Activated CD4-positive, CD25-positive, alpha-beta regulatory T cell treated with anti-CD3 and anti-CD28 coated beads, Interleukin-2, amount 50 U/mL, for 72 hours (primary cell): ENCODE data around the gene DCLRE1B.

Experiments
- DNase-seq: peaks from one replicate; pipeline ENCODE4 v3.0.0; 2021

The DCLRE1B gene

DNA sequence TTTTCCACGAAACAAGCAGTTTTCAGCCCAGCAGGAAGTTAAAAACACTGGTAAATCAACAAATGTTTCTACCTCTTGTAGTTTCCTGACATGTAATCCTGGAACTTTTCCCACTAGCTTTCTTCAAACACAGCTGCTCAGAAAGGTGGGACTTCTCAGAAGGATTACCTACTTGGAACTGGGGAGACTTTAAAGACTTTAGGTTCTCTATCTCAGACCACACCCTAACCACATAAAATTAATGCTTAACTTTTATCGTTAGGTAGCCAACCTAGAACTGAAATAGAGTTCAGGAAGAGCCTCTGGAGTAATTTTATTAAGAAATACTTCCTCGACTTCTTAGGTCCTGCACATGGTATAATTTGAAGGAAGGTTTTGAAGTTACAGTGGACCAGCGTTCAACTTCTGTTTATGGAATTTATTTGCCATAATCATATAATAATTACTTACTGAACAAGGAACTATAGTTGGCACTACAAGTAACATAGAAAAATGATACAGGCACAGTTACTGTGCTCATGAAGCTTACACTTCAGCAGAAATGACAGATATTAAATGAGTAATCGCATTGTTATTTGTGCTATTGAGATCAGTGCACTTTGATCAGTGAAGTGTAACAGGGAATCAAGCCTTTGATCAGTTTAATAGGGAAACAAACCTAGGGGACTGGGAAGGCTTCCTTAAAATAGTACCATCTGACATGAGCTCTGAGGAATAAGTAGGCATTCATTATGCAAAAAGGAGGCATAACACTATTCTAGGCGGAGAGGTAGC, 17.5 kb upstream of the DCLRE1B start, which contains the start of gene BCL2L15:
TSS of gene BCL2L15 (minus strand) at position 180 of the 774 bp plus-strand sequence. CDS start 206 bp downstream, outside the sequence.
- no peak for DNase-seq

DNA sequence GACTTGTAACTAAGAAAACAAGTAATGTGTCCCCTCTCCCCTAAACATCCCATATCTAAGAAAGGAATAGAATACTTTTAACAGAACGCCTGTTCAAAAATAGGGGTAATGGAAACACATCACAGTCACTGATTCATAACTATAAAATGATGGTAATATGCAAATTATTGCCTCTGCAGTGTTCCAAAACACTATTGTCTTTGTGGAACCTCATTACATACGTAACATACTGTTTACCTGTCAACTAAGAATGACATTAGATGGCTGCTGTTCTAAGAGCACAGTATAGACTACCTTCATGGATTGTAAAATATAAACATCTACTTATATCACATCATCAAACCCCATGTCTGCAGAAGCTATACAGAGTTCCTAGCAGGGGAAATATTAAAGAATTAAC, 14.3 kb upstream of the DCLRE1B start:
- DNase-seq: no peak

DNA sequence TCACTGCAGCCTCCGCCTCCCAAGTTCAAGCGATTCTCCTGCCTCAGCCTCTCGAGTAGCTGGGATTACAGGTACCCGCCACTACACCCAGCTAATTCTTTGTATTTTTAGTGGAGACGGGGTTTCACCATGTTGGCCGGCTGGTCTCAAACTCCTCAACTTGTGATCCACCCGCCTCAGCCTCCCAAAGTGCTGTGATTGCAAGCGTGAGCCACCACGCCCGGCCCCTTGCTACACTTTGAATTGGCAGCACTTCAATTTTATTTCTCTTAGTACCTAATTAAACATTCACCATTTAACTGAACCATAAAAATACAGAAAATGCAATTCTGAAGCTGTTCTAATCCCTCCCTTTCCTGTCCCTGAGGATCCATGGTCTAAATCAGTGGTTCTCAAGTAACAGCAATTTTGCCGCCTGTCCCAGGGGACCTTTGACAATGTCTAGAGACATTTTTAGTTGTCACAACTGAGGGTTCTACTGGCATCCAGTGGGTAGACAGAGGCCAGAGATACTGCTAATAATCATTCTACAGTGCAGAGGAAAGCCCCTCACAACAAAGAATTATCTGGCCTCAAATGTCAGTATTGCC, 13.4 kb upstream of the DCLRE1B start:
- DNase-seq: no peak

DNA sequence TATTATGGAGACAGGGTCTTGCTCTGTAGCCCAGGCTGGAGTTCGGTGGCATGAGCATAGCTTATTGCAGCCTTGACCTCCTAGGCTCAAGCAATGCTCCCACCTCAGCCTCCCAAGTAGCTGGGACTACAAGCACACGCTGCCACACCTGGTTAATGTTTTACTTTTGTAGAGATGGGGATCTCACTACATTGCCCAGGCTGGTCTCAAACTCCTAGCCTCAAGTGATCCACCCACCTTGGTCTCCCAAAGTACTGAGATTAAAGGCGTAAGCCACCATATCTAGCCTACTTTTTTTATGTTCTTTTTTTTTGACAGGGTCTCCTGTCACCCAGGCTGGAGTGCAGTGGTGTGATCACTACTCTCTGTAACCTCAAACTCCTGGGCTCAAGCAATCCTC, 11.9 kb upstream of the DCLRE1B start:
- no peak for DNase-seq

DNA sequence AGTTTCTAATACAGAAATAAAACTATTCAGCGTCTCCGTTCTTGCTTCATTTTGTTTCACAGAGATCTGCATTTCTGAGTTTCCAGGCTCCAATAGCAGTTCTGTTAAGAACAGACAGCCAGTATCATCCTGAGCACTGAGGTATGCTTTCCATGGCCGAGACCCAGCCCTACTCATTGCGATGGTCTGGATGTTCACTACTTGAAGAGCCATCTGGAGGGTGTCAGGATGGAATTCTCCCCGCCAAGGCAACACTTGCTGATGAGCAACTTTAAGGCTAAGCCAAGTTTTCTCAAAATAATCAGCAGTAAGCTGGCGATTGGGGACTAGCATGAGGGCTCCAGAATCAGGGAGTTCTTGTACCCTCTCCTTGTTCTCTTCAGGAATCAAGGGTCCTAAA, 10.0 kb upstream of the DCLRE1B start:
- DNase-seq: no peak

DNA sequence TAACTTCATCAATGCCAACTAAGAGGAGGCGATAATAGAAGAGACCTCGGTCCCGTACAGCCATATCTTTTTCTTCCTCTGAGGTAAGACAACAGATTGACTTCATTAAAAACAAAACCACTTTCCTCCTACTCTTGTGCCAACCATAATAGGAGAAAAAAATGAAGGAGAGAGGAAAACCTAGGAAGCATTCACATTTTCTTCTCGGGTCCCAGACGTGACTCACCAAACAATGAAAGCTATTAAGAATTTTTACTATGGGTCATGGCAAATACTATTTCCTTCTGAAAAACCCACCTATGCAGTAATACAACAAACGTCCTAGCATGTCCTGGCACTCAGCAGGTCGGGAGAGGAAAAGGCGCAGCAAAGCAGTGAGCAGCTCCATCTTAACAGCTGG, 9.2 kb upstream of the DCLRE1B start:
- no peak for DNase-seq

DNA sequence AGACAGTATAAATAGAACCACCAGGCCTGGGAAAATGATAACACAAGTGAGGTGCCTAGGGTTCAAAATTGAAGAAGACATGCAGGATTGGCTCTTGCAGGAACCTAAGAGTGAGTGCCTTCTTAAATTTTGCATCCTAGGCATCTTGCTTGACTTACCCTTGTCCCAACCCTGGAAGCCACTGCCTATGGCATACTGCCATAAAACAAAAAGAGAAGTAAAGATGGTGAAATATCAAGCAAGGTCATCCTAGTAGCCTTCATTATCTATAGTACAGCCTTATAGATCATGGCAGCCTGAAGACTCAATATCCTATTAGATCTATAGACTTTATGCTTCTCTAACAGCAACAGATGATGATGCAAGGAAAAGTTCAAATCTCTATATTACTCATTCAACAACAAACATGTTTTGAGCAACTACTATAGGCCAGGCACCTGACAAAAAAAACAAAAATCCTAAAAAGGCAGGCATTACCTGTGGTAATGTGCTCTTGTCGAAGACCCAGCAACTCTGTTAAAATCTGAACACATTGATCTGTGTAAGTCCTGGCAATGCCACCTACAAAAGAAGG, 6.8 kb upstream of the DCLRE1B start:
- DNase-seq: no peak

DNA sequence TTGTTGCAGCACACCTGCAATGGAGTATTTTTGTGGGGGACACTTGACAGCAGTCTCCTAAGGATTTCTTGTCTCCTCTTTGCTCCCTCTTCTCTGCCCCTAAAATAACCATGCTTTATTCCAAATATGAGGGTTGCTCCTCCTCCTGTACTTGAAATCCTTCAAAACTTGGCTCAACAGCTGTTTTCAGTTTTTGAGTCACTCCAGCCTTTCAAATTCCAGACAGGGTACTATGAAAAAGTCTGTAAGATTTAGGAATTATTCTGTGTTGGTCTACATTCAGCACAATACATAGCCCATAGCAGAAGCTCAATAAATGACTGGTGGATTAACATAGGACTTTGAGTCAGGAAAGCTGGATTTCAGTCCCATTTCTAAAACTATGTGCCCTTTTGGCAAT, 6.0 kb upstream of the DCLRE1B start:
- no peak for DNase-seq

DNA sequence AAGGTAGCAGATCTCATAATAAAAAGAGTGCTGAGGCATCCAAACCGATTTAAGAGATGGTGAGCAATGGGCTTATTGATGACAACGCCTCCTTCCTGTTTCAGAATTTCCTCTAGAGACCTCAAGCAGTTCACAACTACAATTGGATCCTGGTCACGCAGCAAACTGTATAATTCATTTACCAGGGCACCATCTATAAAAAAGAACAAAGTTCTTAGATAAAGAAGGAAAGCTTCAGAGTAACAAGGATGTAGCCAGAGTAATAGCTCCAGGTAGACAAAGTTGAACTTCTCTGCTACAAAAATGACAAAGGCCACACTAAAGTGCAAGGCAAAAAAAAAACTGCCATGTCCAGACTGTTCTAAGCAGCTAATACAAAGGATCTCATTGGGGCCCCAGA, 3.9 kb upstream of the DCLRE1B start:
- DNase-seq: no peak

DNA sequence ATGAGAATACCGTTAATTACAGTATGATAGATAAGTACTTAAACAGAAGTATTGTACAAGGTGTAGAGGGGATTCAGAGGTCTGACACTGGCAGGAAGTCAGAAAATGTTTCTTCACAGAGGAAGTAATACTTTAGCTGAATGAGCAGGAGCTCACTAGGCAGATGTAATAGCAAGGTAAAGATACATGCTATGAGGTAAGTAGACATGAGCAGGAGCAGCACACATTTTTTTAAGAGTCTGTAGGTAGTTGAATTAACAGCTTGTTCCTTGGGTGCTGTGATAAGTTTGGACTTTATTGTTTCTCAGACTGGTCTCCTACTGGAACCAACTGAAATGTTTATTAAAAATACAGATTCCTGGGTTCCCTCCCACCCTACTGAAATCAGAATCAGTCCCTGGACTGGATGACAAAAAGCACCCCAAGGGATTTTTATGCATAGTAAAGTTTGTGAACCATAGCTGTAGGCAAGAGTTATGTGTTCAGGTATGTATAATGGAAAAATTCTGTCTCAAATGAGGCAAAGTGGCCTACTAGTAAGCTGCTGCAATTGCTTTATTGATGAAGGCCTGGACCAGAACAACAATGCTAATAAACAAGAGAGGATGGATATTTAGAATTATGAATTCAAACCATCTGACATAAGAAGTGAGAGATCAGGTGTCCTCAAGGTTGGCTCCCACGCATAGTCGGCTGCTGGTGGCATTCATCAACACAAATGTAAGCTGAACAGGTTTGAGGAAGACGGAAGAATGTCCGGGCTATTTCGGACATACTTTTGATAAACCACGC, 1.4 kb upstream of the DCLRE1B start:
- DNase-seq: peak; percentile 32

DNA sequence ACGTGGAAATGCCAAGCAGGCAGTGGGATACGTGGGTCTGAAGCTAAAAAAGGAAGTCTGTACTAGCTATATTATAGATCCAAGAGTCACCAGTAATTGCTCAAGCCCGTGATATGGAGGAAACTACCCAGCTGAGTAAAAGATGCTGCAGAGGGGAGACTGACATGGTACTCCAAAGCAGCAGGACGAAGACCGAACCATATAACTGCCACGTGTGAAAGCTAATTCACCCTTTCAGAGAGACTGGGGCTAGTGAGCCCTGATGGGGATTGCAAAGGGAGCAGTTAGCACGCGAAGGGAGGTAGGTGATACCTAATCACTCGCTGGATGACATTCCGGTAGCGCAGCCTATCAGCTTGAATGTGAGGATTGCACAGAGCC, 843 bp upstream of the DCLRE1B start:
- no peak for DNase-seq

DNA sequence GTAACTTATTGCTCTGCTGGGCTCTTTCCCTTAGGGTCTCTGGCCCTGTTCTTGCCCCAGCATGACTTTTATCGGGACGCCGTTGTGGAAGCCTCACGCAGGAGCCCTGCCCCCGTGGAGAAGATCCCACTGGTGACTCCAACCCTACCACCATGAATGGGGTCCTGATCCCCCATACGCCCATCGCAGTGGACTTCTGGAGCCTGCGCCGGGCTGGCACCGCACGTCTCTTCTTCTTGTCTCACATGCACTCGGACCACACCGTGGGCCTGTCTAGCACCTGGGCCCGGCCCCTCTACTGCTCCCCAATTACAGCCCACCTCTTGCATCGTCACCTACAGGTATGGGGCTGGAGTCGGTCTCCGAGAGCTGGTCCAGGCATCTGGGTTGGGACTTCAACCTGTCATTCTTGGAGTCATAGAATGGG, 322 bp downstream of the DCLRE1B start:
- no peak for DNase-seq

DNA sequence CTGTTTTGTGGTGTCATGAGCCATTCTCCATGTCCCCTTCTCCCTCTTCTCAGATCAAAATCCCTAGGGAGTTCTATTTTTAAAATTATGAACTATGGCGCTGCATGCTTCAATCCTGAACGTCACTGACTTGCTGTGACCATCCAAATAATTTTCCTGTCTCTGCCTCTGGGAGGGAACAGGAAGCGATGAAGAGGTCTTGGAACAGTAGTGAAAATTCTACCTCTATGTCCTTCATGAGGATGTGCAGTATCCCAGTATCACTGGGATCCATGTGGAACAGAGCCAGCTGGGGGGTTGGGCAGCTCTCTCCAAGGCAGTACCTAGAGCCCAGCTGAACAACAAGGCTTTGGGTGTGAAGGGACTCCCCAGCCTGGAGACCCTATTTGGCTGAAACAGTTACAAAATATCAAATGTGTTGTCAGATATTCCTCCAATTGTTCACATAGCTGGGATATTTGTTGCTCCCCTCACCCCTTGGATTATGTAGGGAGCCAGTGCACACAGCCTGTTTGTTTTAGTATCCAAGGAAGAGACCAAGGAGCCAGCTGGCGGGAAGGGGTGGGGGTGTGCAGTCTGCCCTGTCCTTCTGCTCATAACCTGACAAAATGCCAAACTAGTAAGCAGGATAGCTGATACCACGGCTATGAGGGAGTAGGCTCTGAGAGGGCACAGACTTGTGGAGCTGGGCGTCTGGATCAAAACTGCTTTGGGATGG, 7.6 kb downstream of the DCLRE1B start:
- DNase-seq: no peak

DNA sequence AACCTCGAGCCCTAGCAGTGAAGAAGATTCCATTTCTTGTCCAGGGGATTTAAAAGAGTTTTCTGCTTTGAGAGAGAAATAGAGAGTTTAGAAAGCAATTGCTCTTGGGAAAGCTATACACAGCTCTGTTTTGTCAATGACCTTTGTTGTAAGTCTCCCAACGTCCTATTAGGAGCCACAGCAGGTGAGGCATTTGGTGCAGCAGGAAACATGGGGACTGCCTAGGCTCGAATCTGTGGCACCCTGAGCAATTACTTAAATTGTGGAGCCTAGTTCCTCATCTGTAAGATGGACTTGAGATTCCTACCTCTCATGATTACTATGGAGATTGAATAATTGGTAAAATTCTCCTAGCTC, 8.2 kb downstream of the DCLRE1B start:
- no peak for DNase-seq

DNA sequence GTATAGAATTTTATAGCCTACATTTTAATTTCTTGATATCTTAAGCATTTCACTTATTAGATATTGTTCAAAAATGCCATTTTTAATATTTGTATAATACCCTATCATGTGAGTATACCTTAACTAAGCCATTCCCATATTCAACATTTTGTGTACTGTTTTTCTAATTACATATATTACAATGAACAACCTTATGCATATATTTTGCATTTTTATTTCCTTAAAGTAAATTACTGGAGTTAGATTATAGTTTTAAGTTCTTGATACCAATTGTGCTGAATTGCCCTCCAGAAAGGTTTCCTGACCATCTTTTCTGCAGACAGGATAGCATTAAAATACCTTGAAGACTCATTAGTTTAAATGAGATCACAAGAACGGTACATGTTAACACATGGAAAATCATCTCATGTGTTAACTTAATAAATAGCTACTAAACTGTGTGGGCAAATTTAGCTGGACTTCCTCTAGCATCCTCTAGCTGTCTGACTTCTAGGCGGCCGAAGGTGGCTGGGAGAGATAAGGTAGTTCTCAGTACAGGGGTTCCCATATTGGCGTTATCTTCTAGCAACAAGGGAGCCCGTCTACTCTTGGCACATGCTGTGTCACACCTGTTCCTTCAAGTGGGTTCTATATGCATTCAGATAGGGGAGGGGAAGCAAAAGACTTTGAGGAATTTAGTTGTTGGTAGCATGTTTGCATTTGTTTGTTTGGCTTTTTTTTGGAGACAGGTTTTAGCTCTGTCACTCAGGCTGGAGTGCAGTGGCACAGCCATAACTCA, 8.9 kb downstream of the DCLRE1B start:
- DNase-seq: no peak

DNA sequence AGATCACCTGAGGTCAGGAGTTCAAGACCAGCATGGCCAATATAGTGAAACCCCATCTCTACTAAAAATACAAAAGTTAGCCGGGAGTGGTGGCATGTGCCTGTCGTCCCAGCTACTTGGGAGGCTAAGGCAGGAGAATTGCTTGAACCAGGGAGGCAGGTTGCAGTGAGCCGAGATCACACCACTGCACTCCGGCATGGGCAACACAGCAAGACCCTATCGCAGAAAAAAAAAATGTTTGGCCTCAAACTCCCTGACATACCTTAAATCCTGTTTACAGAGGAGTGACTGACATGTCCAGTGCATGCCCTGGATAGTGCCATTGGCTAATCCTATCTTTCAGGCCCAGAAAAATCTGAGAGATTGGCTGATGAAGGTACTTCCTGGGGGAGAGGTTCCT, 11.8 kb downstream of the DCLRE1B start:
- DNase-seq: no peak

DNA sequence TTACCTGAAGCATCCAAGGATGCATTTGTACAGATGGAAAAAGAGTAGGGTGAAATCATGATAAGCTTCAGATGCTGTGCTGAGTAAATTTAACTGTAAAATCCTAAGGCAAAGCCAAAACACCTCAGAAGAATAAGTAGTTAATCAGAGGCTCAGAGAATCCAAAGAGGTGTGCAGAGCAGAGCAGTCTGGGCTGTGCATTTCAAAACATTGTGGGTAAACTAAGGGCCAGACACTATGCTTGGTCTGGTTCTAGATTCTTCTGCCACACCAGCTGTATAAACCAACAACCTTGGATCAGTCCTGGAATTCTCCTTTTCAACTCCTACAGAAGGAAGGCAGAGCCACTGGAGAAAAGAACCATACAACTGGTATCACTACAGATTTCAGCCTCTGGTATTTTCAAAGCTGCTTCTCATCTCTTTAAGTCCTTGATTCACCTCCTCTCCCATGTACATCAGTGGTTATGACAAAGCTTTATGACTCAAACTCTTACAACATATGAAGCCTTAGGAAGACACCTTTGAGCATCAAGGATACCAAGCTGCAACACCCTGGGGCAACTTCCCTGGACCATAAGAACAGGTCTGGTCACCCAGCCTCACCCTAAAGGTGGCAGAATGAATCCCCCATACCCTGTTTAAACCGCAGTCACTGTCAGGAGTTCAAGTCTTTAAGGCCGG, 12.4 kb downstream of the DCLRE1B start:
- DNase-seq: no peak

DNA sequence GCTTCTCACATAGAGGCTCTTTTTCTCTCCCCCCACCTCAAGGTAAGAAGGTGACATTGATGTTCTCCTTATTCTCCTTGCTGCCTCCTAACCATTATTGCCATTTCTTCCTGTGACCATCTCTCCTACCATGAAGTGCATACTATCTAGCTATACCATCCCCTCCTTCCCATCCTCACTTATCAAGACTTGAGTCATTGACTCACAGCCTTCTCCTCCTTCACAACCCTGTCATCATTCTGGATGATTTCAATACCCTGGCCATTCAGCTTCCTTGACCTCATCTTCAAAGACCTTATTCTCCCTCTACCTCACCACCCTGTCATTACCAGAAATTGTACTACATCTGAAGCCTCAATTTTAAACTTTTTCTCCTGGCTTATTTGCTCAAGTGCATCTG, 13.1 kb downstream of the DCLRE1B start:
- no peak for DNase-seq

DNA sequence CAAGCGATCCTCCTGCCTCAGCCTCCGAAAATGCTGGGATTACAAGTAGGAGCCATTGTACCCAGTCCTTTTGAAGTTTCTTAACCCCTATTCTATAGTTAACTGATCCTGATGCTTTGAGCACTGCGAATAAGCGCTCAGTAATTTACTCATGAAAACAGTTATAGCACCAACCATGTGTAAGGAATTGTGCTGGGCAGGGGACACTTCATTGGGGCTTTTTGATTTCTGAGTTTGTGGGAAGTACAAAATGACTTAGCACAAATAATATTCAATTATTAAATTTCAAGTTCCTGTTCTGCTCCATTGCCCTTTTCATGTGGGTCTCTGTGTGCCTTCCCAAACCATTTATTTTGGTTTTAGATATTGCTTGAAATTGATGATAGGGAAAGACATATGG, 17.8 kb downstream of the DCLRE1B start:
- DNase-seq: no peak

DNA sequence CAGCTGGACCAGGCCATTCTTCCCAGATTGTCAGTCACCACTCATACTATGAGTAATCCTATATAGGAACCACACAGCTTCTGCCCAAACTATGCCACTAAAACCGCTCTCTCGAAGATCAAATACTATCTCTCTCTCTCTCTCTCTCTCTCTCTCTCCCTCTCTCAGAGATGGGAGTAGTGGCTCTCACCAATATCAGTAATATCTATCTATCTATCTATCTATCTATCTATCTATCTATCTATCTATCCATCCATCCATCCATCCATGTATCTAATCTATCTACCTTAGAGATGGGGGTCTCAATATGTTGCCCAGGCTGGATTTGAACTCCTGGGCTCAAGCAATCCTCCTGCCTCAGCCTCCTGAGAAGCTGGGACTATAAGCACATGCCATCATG, 19.3 kb downstream of the DCLRE1B start:
- no peak for DNase-seq

DNA sequence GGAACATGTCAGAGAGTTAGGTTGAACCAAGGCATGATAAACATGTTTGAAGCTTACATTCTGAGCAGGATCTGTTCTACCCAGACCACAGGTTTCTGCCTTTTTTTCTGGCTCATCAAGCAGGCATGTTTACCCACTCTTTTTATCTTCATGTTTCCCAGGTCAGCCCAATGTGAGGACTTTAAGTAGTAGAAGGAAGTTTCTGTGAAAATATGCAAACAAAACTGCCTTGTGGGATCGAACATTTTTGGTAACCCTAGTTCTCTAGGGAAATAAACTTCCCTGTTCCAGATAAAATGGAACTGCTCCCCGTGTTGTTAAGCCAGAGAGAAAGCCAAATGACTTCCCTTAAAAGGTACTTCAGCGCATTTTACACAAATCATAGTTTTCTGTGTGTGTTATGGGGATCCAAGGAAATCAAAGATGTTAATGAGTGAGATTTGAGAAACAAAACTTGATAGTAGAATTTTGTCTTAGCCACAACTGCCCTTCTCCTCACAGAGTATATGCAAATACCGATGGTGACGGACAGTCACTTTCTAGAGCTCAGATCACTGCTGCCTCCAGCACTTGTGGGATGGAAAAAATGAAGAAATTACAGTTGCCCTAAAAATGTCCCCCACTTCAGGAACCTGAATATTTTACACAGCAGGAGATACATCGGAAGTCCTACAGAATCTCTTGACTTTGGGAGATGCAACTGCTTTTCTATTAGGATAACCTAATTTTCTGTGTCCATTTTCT, 23.2 kb downstream of the DCLRE1B start:
- no peak for DNase-seq
